GM21360 (cell line): ENCODE results near the gene ARL2.
"Not testable (repeated sequence)": the region's sequence is repeated elsewhere in the genome, so short reads cannot be mapped to it uniquely, and the experiment has no call there.

Experiments
- ATAC-seq: cut with Tn5 transposase; IDR thresholded peaks from one replicate; pipeline ENCODE4 v1.9.1; 2021; ENCODE audit warnings: mild to moderate bottlenecking, moderate library complexity; ENCODE audit not compliant: unreplicated experiment

Gene ARL2

GRCh38 chr11:65013888-65014725 lies at the start of gene ARL2:
Gene ARL2, plus strand, starts transcription at chr11:65014160. Its CDS starts 48 bp downstream, at chr11:65014208.
- peak; percentile 65 for ATAC-seq

GRCh38 chr11:64967375-64967774 lies 46.6 kb upstream of the ARL2 start:
- no peak for ATAC-seq

- ATAC-seq, result no peak
Measured at GRCh38 chr11:64969209-64969608, 44.8 kb upstream of the ARL2 start.

- no peak for ATAC-seq
Measured at GRCh38 chr11:64970731-64971151, 43.2 kb upstream of the ARL2 start.

GRCh38 chr11:64971421-64972233 lies 42.3 kb upstream of the ARL2 start, which contains the start of gene MAJIN:
Gene MAJIN, minus strand, starts transcription at chr11:64972108. Its CDS starts 12,703 bp downstream, at chr11:64959405.
- ATAC-seq, result no peak

GRCh38 chr11:64974124-64974523 lies 39.8 kb upstream of the ARL2 start:
- no peak for ATAC-seq

GRCh38 chr11:64976651-64977050 lies 37.3 kb upstream of the ARL2 start:
- no peak for ATAC-seq

- ATAC-seq, result not testable (repeated sequence)
Measured at GRCh38 chr11:64983339-64983738, 30.6 kb upstream of the ARL2 start.

- no peak for ATAC-seq
Measured at GRCh38 chr11:64987998-64988854, 25.7 kb upstream of the ARL2 start.

GRCh38 chr11:64989416-64989815 lies 24.5 kb upstream of the ARL2 start:
- ATAC-seq, result no peak

- ATAC-seq, result no peak
Measured at GRCh38 chr11:64990222-64990923, 23.6 kb upstream of the ARL2 start.

GRCh38 chr11:64994318-64994717 lies 19.6 kb upstream of the ARL2 start:
- ATAC-seq, result no peak

GRCh38 chr11:64996327-64996709 lies 17.6 kb upstream of the ARL2 start:
- ATAC-seq, result no peak

GRCh38 chr11:64996710-64997380 lies 17.1 kb upstream of the ARL2 start, which contains the start of gene BATF2:
Gene BATF2, minus strand, starts transcription at chr11:64996971. Its CDS starts 57 bp downstream, at chr11:64996914.
- no peak for ATAC-seq

- no peak for ATAC-seq
Measured at GRCh38 chr11:64998141-64998540, 15.8 kb upstream of the ARL2 start.

- ATAC-seq, result no peak
Measured at GRCh38 chr11:64998690-64999431, 15.1 kb upstream of the ARL2 start.

- no peak for ATAC-seq
Measured at GRCh38 chr11:64999478-64999877, 14.5 kb upstream of the ARL2 start.

- no peak for ATAC-seq
Measured at GRCh38 chr11:65002706-65003105, 11.3 kb upstream of the ARL2 start.

- no peak for ATAC-seq
Measured at GRCh38 chr11:65003282-65003681, 10.7 kb upstream of the ARL2 start.
